GM12891 (cell line): ENCODE measurements around the gene RAMP1.

Experiments used
- POLR2A ChIP-seq: IDR thresholded peaks from 2 replicates; pipeline ENCODE4 v1.6.1; 2011; ENCODE audit warnings: low read depth, low read length, control low read depth
- POLR2AphosphoS5 ChIP-seq: IDR thresholded peaks from 2 replicates; pipeline ENCODE4 v1.6.1; 2011; ENCODE audit warnings: low read depth, low read length, control low read depth

DNA sequence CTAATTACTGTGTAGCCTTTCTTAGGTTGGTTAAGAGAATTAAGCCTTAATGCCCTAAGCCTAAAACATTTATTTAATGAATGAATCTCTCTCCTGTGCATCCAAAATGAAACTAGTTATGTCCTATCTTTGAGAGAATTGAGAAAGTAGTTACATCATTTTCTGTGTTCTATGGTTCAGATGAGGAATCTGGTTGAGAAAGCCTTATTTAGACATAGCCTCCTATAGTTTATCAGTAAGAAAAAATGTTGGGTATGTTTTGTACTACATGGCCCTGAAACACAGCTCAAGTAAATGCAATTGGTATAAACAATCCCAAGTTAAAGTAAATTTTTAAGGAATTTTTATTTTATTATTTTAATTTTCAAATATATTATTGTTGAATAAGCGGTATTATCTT lies 25.9 kb upstream of the RAMP1 start:
- TF ChIP-seq POLR2AphosphoS5 (no peak), POLR2A (no peak)
